NCI-H2227 (cell line): ENCODE data around the gene NCOA5.

Source experiments
- DNase-seq: peaks from one replicate; lab custom pipeline; 2025; ENCODE audit not compliant: unreplicated experiment; lab: John Stamatoyannopoulos, UW

NCOA5 gene

DNA sequence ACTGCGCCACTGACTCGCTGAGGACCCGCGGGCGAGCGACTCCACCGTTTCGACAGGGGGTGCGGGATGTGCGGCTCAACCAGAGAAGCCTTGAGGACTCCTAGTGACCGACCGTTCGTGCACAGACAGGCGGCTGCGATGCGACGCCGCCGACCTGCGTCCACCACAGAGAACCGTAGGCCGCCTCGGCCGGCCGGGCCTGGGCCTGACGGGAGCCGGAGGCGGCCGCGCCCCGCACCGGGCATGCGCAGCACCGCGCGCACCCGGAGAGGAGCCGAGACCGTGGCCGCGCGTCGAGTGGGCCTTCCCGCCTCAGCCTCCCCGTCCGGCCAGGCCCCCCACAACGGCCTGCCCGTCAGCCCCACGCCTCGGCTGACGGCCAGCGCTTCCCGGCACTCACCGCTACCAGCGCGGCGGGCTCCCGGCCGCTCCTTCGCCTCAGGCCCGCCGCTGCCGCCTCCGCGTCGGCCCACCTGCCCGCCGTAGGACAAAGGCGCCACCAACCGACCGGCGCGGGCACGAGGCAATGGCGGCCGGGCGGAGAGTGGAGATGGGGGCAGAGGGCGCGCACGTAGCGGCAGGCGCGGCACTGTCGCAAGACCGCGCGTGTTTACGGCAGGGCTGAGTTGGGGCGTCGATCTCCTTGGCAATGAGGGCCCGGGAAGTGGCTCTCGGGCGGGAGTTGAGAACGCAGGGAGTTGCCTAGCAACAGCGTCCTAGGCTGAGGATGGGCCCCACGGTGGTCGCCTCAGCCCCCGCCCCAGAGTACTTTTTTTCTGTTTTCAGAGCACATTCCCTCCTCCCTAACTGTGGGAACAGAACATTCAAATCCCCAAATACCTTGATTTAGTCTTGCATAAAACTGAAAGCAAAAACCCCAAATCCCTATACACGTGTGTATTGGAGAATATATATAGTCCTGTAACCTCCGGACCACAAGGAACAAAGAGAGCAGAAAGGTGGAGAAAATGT lies at the start of gene NCOA5:
Gene NCOA5 (minus strand): TSS at position 546 of the 972 bp plus-strand sequence. CDS start 10,538 bp downstream, outside the sequence.
- DNase-seq: peak; percentile 99

DNA sequence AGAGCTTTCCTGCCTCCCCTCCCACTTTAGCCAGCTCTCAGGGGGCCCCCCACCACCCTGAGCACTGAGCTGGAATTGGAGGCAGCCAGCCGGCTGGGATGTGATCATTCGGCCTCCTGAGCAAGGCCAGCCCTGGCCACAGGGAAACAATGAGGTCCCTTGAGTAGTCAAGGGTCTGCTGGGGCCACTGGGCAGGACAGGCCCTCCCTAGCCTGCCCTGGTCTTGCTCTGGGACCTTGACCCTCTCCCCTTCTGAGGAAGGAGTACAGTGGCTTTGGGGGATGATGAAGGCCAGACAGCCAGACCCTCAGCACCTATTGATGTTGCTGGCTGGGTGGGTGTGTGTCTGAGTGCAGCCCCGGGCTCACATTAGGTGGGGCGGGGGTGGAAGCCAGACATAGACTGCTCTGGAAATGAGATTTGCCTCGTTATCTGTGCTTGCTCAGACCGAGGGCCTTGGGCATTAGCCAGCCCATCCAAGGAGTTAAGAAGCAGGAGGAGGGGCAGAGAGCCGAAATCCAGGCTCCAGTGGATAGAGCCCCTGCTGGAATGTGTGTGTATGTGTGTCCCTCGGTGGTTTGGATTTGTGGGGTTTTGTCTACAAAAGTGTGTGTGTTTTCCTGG lies 49.6 kb upstream of the NCOA5 start:
- DNase-seq: peak; percentile 55

DNA sequence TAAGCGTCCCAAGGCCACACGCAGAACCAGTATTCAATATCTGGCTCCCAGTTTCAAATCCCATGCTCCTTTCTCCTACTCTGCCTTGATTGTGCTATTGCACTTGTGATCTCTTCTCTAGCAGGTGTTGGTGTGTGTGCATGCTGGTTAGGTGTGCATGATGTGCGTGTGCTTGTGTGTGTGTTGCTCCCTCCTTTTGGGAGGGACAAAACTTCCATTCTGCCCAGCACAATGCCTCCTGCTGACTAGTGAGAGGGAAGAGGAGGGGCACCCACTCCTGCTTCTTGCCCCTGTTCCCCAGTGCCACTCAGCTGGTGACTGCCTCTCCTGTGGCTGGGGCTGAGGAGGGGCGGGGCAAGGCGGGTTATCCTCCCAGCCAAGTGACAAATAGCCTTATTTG lies 48.1 kb upstream of the NCOA5 start:
- no peak for DNase-seq

DNA sequence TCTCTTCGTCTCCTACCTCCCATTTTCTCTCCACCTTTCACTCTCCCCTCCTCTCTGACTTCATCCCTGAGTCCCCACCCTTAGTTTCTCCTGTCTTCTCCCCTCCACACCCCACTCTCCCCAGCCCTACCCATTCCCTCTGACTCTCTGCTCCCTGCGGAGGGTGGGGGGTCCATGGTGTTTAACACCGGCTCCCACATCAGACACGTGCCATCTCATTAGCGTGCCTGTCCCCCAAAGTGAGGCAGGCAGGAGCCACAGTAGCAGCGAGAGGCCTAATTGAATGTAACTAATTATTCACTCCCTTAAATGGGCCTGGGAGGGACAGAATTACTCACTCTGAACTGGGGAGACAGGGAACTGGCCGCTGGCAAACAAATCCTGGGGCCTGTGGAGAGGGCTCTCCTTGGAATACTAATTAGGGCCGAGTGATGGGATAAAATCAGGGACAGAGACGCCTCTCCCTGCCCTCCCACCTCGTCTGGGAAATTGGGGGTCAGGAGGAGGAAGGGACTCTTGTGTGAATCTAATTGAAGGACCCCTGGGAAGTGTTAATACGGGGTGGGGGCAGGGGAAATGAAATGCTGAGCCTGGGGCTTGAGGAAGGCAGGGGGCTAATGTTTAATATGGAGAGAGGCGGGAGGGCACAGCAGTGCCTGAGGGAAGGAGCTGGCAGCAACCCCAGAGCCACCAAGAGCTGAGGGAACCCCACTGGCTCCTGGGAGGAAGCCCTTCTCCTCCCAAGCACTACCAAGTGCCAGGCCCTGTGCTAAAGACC lies 46.3 kb upstream of the NCOA5 start:
- no peak for DNase-seq

DNA sequence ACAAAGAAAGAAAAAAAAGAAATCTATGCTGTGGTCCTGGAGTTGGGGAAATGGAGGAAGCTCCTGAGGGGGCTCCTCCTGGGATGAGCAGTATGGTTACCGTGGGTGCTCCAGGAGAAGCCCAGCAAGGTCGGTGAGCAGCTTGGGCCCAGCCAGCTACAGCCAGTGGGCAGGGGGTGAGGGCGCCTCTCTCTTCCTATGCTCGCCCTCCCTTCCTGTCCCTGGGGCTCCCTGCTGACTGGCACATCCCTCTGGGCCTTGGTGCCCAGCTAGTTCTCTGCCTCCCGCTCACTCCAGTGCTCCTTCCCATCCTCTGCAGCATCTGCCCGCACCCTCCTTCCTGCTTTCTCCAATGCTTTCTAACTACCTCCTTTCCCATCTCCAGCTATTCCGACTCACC lies 45.0 kb upstream of the NCOA5 start:
- no peak for DNase-seq

DNA sequence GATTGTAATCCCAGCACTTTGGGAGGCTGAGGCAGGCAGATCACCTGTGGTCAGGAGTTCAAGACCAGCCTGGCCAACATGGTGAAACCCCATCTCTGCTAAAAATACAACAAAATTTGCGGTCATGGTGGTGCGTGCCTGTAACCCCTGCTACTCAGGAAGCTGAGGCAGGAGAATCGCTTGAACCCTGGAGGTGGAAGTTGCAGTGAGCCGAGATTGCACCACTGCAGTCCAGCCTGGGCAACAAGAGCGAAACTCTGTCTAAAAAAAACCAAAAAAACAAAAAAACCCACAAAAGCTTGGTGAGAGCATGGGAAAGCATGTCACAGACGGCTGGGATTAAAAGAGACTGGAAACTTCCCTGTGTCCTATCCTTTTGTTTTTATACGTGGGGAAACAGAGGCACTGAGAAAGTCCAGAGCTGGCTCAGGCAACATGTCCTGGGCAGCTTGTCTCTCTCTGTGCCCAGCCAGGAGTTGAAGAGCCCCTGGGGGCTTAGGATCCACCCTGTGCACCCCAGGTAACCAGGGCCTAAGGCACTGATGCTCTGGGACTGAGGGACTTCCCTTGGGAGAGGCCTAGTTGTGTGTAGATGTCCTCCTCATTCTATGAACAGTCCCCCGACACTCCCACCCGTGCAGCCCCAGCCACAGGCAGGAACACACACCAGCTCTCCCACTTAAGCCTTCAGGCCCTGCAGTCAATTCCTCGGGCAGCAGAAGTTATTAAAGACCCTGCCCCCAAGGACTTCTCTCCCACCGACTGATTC lies 44.3 kb upstream of the NCOA5 start:
- no peak for DNase-seq

DNA sequence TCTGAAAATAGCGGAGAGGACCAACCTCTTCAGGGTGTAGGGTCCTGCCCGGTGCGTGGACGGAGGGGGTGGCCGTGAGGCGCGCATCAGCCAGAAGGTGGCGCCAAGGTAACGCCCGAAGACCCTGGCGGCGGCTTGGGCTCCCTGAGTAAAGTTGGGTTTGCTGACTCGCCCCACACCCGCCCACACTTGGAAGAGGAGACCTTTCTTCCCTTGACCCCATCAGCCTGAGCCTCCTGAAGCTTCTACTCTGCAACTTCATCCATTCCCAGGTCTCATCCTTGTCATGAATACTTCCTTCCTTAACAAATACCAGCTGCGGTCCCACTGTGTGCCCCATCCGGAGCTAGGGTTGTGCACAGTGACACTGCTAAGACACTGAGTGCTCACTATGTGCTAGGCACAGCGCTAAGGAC lies 43.0 kb upstream of the NCOA5 start:
- peak; percentile 81 for DNase-seq

DNA sequence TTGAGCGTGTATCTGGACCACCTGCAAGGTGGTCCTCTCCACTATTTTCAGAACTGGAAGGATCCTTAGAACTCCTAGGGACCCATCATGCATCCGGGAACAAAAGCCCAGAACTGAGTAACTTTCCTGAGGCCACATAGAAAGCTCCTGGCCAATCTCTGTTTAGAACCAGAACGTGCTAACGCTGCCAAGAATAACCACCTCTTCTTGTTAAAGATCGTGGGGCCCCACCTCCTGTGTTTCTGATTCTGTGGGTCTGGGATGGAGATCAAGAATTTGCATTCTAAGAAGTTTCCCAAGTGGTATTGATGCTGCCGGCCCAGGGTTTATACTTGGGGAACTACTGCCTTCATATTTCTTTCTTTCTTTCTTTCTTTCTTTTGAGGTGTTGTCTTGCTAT lies 41.6 kb upstream of the NCOA5 start:
- DNase-seq: no peak

DNA sequence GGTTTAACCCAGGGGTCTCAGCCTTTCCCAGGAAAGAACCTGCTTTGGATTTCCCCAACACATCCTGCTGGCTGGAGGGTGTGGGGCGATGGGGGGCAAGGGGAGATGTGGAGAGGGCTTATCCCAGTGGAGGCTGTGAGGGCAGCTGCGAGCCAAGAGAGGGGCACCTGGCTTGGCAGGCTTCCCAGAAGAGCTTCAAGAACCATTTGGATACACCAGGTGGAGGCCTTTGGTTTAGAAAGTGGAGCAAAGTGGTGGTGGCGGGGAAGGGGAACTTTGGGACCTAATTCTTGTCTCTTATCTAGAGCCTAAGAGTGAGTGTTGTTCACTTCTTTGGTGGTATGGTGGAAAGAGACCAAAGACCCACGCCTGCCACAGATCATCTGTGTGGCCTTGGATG lies 40.8 kb upstream of the NCOA5 start:
- no peak for DNase-seq

DNA sequence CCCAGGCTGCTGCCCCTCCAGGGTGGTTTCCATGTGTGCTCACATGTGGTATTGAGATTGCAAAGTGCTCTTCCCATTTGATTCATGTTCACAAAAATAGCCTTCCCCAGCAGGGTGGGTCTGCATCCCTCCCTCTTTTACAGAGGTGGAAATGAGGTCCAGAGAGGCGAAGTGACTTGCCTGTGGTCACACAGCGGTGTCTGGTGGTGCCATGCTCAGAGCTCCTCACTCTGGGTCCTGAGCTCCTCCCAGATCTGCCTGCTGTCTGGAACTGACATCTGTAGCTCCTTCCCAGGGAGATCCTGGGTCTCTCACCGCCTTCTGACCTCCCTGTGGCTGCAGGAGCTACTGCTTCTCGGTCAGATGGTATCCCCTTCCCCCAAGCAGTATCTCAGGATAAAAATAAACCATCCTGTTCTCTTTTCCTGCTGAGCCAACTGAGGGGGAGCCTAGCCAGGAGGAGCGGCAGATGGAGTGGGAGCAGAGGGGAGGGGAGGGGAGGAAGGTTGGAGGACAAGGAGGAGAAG lies 40.3 kb upstream of the NCOA5 start:
- DNase-seq: peak; percentile 32

DNA sequence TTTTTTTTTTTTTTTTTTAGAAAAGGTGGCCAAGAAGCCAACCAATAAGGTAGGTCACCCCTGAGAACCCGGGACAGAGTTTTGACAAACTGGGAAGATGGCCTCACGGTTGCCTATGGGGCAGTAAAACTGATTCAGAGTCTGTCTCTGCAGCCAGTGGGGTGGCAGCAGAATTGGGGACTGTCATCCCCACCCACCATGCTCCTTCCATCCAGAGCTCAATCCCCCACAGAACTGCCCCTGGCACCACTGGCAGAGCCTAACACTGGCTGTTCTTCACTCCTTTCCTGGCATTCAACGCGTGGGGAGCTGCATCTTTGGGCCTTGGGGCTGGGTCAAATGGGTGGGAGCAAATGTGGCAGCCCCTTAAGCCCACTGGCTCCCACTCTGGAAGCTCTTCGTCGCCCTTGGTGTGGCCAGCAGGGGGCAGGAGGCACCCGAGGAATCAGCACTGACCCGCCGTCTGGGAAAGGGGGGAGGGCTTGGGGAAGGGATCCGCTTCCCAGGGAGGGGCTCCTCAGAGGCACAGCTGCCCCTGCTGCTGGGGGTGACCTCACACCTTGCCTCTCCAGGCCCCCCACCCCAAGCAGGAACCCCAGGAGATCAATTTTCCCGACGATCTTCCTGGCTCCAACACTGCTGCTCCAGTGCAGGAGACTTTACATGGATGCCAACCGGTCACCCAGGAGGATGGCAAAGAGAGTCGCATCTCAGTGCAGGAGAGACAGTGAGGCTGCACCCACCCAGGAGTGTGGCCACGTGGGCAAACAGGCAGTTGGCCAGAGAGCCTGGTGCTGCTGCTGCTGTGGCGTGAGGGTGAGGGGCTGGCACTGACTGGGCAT lies 38.8 kb upstream of the NCOA5 start:
- DNase-seq: peak; percentile 73

DNA sequence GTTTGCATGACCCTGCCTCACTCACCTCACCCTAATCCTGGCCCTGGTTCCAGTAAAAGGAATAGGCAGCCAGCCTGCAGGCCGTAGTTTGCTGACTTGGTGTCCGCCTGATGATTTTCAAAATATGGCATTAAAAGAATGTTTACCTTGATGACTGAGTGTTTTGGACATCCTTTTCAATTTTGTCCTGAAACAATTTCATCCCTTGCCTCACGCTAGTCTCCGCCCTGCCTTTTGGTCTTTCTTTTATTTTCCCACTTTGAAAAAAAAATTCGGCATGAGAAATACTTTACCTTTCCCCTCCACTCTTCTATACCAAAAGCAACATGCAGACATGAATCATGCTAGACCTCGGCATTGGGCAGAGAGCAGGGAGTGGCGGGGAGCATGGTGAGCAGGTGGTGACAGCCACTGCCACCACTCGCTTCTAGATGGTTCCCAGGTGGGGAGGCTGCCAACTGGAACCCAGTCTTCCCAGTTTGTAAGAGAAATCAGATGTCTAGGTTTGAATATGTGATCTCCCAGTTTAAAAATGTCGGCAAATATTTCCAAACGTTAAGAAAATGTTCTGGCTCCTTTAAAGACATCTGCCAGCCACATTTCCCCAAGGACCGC lies 37.7 kb upstream of the NCOA5 start:
- no peak for DNase-seq

DNA sequence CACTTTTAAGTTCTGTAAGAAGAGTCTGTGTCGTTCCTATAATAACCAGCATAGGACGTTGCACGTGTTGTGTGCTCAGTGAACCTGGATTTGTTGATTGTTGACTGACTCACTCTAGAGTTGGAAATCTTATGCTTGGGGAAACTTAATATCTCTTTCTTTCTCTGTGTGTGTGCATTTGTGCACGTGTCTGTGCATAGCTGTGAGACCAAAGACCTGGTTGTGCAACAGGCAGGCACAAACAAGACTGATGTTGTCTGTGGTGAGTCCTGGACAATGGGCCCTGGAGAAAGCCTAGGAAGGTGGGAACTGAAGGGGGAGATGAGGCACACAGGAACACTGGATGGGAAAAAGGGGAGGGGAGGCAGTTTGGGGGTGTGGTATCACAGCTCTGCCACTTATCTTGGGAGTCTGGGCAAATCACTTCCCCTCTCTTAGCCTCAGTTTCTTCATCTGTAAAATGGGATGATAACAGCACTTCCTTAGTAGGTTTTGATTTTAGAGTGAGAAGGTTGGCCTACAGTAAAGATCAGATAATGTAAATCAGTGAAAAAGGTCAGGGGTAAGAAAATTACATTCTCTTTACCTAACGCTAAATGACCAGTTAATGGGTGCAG lies 36.8 kb upstream of the NCOA5 start:
- no peak for DNase-seq

DNA sequence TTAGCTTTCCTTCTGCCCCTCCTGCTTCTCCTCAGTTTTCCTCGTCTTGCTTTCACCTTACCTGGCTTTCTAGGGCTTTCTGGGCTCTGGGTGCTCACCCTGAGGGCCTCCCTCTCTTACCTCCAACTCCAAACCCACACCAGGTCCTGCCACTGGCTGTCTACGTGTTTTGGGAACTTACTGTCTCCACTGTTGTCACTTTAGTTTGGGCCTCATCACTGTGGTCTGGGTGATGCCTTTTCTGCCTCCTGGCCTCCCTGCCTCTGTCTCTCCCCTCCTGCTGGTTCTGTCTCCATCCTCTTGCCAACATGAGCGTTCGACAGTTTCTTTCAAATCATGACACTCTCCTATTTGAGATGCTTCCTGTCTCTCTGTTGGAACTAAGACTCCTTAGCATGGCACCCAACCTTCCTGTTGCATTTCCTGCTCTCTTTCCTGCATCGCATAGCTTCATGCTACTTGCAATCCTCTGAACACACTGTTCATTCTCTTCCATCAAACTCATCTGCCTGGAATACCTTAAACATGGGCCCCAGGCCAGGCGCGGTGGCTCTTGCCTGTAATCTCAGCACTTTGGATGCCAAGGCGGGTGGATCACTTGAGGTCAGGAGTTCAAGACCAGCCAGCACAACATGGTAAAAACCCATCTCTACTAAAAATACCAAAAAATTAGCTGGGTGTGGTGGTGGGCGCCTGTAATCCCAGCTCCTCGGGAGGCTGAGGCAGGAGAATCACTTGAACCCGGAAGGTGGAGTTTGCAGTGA lies 33.9 kb upstream of the NCOA5 start:
- DNase-seq: no peak

DNA sequence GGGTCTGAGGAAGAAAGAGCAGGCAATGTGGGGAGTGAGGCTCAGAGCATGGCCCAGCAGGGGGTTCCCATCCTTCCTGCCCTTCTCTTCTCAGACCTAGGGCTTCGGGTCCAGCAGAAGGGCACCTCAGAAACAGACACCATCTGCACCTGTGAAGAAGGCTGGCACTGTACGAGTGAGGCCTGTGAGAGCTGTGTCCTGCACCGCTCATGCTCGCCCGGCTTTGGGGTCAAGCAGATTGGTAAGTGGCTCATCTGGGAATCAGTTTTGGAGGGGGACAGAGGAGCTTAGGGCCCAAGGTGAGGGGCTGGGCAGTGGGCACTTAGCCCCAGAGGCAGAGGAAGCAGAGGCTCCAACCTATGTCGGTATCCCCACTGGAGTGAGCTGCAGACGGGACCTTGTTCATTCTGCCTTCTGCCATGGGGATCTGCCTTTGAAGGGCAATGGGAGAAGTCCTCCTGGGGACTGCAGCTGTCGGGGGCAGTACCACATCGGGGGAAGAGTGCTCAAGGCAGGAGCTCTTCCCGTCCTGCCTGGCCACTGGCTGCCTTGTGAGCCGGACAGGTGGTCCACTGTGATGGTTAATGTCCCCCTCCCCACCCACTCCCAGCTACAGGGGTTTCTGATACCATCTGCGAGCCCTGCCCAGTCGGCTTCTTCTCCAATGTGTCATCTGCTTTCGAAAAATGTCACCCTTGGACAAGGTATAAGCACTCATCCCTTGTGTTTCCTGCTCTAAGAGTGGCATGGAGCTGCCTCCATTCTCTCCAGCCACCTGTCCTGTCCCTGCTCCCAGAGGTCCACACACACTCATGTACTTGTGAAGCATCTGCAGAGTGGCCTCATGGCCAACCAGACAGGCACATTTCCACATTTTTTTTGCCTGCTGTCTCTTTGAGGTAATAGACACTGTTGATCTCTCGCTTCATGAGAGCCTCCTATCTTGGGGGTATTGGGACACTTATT lies 33.0 kb upstream of the NCOA5 start:
- DNase-seq: no peak

DNA sequence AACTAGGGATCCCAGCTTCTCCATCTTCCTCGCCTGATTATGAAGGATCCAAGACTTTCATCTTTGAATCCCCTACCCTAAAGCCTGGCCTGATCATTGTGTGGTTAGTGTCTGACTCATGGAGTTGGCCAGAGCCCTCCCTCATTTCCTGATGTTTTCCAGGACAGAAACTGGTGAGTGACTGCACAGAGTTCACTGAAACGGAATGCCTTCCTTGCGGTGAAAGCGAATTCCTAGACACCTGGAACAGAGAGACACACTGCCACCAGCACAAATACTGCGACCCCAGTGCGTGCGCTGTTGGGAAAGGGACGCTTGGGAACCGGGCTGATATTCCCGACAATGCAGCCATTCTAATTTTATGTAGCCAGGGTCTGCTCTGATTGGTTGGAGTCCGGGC lies 32.3 kb upstream of the NCOA5 start:
- no peak for DNase-seq
